NT2/D1 (cell line): ENCODE data around the gene KCNJ6.

ENCODE experiments used
- DNase-seq: peaks from one replicate; pipeline ENCODE4 v3.0.0-alpha.2; 2011; ENCODE audit warnings: low read depth, low spot score
- H3K27me3 ChIP-seq: 2 replicates; pipeline ENCODE4 v1.6.0; 2011; ENCODE audit warnings: mild to moderate bottlenecking; ENCODE audit not compliant: insufficient read length, insufficient read depth
- H3K36me3 ChIP-seq: 2 replicates; pipeline ENCODE4 v1.6.1; 2011; ENCODE audit warnings: mild to moderate bottlenecking, low read length, mixed read lengths; ENCODE audit not compliant: insufficient read depth, insufficient read length
- H3K4me1 ChIP-seq: 2 replicates; pipeline ENCODE4 v1.5.1; 2011; ENCODE audit not compliant: insufficient read depth, insufficient read length
- H3K4me3 ChIP-seq: 2 replicates; pipeline ENCODE4 v1.5.1; 2011; ENCODE audit warnings: low read depth; ENCODE audit not compliant: insufficient read length
- H3K9ac ChIP-seq: 2 replicates; pipeline ENCODE4 v1.6.0; 2011; ENCODE audit warnings: low read depth; ENCODE audit not compliant: insufficient read length
- H3K9me3 ChIP-seq: 2 replicates; pipeline ENCODE4 v1.5.1; 2011; ENCODE audit warnings: mild to moderate bottlenecking, low read length; ENCODE audit not compliant: insufficient read depth
- SUZ12 ChIP-seq: IDR thresholded peaks from 2 replicates; pipeline ENCODE4 v1.6.1; 2011; ENCODE audit not compliant: insufficient read length, insufficient read depth; ENCODE audit errors: extremely low read depth
- YY1 ChIP-seq: IDR thresholded peaks from 2 replicates; pipeline ENCODE4 v1.6.1; 2011; ENCODE audit not compliant: insufficient read length, insufficient read depth
- ZNF274 ChIP-seq: IDR thresholded peaks from 2 replicates; pipeline ENCODE4 v1.6.1; 2011; ENCODE audit warnings: mild to moderate bottlenecking, low read depth, low read length

The KCNJ6 gene

DNA sequence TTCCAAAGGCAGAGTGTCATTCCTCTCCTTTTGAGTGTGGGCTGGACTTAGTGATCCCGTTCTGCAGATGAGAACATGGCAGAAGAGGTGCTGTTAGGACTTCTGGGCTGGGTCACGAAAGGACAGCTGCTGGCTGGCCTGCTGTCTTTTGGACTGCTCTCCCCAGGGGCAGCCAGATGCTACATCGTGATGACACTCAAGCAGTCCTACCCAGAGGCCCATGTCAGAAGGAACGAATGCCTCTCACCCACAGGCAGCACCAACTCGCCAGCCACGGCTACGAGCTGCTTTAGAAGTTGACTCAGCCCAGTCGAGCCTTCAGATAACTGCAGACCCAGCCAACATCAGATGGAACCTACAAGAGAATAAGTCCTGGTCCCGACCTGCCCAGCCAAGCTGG is 156.5 kb downstream of the KCNJ6 start:
- Histone ChIP-seq H3K4me3 (no peak overlapping the region), H3K36me3 (no peaks in the 10 kb centered on the region), H3K4me1 (peaks cover 7% of the 10 kb centered on the region), H3K9me3 (no peaks in the 10 kb centered on the region), H3K9ac (no peak overlapping the region), H3K27me3 (no peaks in the 10 kb centered on the region)
- DNase-seq: no peak
- no peak for TF ChIP-seq ZNF274
- TF ChIP-seq SUZ12: no peak
- TF ChIP-seq YY1: no peak

DNA sequence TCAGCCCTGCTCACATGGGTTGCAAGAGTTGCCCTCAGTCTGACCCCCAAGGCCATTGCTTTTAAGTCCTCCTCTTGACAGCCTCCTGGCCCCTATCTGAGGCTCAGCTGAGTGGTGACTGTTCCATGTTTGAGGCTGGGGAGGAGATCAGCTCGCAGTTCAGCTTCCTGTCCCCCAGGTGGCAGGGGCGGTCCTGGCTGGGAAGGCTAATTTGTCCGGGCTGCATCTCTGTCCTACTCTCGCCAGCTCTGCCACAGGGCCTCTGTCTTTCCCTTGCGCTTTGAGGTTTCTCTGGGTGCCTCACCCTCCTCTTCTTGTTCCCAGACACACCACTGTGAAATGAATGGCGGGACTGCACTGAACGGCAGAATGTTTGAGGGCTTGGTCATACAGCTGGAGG is 157.3 kb downstream of the KCNJ6 start:
- no peak overlapping the region for H3K9ac ChIP-seq
- DNase-seq: peak; percentile 70
- no peaks in the 10 kb centered on the region for H3K27me3 ChIP-seq
- H3K4me1 ChIP-seq: peaks cover 9% of the 10 kb centered on the region
- no peaks in the 10 kb centered on the region for H3K36me3 ChIP-seq
- no peak overlapping the region for H3K4me3 ChIP-seq
- H3K9me3 ChIP-seq: no peaks in the 10 kb centered on the region
- no peak for TF ChIP-seq SUZ12
- no peak for TF ChIP-seq YY1
- no peak for TF ChIP-seq ZNF274

GRCh38 chr21:37757606-37758376 is 158.5 kb downstream of the KCNJ6 start:
- Histone ChIP-seq H3K9me3 (no peaks in the 10 kb centered on the region), H3K4me1 (peaks cover 9% of the 10 kb centered on the region), H3K4me3 (no peak overlapping the region), H3K27me3 (no peaks in the 10 kb centered on the region), H3K36me3 (no peaks in the 10 kb centered on the region), H3K9ac (no peak overlapping the region)
- TF ChIP-seq YY1 (no peak), ZNF274 (no peak), SUZ12 (no peak)
- DNase-seq: no peak

GRCh38 chr21:37753122-37753599 is 163.1 kb downstream of the KCNJ6 start:
- Histone ChIP-seq H3K9me3 (no peaks in the 10 kb centered on the region), H3K9ac (no peak overlapping the region), H3K4me3 (no peak overlapping the region), H3K36me3 (no peaks in the 10 kb centered on the region), H3K27me3 (no peaks in the 10 kb centered on the region), H3K4me1 (peaks cover 5% of the 10 kb centered on the region)
- TF ChIP-seq SUZ12: no peak
- DNase-seq: no peak

DNA sequence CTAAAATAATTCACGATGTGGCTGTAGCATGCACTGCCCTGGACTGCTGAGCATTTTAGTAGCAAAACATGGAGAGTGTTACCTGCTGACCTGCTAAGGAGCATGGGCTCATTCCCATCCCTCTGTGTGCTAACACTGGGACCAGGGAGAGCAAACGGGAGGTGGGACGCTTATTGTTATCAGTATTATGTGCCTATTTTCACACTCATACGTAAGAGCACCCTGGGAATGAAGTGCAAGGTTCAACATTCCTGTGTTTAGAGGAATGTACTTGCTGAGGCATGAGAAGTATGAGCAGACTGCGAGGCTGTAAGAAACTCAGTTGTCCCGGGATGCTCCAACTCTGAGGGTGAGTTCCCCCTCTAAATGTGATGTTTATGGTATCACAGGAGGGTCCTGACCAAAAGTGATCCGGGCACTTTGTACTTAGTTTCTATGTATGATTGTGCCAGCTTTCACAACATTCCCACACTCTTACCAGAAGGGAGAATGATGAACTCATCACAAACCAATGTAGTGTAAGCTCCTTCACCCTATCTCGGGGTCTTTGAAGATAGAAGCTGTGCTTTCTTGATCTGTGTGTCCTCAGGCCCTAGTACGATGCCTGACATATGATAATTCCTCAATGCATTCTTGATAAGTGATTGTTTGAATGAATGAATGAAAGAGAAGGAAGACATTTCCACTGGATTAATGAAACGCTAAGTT is 164.8 kb downstream of the KCNJ6 start:
- no peak for TF ChIP-seq SUZ12
- Histone ChIP-seq H3K9ac (no peak overlapping the region), H3K36me3 (no peaks in the 10 kb centered on the region), H3K4me3 (no peak overlapping the region), H3K4me1 (peaks cover 5% of the 10 kb centered on the region), H3K27me3 (no peaks in the 10 kb centered on the region), H3K9me3 (no peaks in the 10 kb centered on the region)
- no peak for DNase-seq

- no peak overlapping the region for H3K9ac ChIP-seq
- no peaks in the 10 kb centered on the region for H3K27me3 ChIP-seq
- no peak for TF ChIP-seq ZNF274
- TF ChIP-seq SUZ12: no peak
- TF ChIP-seq YY1: no peak
- no peaks in the 10 kb centered on the region for H3K4me1 ChIP-seq
- H3K4me3 ChIP-seq: no peak overlapping the region
- no peaks in the 10 kb centered on the region for H3K36me3 ChIP-seq
- no peaks in the 10 kb centered on the region for H3K9me3 ChIP-seq
- DNase-seq: no peak
Observed at GRCh38 chr21:37749132-37749531, 167.1 kb downstream of the KCNJ6 start.

- Histone ChIP-seq H3K4me3 (no peak overlapping the region), H3K4me1 (no peaks in the 10 kb centered on the region), H3K36me3 (no peaks in the 10 kb centered on the region), H3K9ac (no peak overlapping the region), H3K27me3 (no peaks in the 10 kb centered on the region), H3K9me3 (no peaks in the 10 kb centered on the region)
- DNase-seq: no peak
- TF ChIP-seq ZNF274 (no peak), SUZ12 (no peak), YY1 (no peak)
Observed at GRCh38 chr21:37748351-37748750, 167.9 kb downstream of the KCNJ6 start.
